ENCODE data around the gene NECTIN1.

Gene NECTIN1

DNA sequence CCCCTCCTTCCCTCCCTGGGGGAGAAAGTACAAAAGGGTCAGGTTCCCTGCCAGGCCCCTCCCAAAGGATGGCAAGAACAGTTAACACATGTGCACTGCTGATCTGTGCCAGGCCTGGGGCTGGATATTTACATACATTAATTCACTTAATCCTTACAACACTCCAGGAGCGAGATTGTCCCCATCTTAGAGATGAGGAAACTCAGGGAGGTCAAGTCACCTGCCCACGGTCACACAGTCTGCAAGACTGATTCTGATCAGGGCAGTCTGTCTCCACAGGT is 36.5 kb downstream of the NECTIN1 start:
- no peak for DNase-seq (ENCODE audit: low read depth in 2 of 2)

DNA sequence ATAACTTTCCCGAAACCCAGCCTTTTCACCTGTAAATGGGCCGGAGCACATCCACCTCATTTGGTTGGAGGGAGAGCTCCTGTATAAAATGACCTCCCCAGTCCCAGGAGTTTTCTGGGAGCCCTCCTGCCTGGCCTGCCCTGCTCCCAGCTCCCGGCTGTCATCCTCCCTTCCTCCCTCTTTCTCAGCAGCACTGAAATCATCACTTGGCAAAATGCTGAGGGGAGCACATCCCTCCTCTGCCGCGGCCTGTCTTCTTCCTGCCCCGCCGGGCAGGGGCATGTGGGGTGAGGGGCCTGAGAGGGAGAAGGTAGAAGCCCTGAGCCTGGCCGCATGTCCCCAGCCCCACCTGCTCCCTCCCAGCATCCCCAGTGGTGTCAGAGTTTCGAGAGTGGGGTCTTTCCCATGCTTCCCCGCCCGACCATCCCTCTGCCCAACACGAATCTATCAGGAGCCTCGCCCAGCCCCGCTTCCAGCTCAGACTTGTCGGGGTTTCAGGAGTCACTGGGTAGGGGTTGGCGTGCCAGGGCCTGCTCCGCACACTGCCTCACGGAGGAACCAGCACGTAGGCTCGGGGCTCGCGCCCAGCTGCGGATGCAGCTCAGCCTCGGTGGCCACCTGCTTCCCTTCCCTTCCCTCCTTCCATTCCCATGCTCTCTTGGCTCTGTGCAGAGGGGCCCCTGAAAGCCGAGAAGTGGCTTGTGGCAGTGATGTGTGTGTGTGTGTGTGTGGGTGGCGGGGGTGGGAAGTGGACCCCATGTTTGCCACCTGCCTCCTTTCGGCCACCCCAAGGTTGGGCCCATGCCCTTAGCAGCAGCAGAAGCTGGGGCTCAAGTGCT is 37.1 kb downstream of the NECTIN1 start:
- no peak for DNase-seq (ENCODE audit: low read depth in 2 of 2)

DNA sequence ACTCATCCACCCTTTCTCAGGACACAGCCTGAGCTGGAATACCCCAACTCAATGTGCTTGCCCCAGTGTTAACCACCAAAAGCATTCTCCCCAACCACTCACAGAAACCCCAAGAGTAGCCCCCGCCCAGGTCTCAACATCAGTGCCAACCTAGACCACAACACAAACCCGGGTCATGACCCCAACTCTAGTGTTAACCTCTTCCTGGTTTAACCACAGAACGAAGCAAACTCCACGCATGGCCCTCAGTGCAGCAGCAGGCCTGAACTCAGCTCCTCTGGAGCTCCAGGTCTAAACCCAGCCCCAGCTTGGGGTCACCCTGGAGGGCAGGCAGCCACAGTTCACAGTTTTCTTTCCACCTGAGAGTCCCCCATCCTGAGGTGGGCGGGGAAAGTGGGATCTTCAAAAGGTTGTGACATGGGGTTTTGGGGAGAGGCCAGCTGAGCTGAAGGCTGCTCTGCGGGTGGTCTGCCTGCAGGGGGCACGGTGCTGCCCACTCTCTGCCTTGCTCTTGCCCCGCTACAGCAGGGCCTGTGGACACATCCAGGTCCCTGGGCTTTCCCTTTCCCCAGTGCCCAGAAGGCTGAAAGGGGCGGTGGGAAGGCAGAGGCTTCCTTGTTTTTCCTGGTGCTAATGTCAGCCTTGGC is 37.9 kb downstream of the NECTIN1 start:
- no peak for DNase-seq (ENCODE audit: low read depth in 2 of 2)

DNA sequence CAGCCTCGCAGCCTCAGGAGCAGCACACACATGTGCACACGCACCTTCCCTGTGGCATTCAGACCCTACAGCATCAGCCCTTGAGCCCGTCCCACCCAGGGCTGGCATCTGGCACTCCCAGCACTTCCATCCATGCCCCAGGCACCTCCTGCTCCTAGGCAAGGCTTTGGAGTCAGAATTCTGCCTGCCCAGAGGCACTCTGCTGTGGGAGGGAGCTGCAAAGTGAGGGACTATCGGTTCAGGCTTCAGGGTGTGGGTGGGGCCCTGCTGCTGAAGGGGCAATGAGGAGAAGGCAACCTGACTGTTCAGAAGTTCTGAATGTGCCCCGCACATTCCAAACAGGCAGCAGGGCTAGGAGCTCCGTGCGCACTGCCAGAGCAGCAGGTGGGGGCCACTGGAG is 39.7 kb downstream of the NECTIN1 start:
- no peak for DNase-seq (ENCODE audit: low read depth in 2 of 2)

DNA sequence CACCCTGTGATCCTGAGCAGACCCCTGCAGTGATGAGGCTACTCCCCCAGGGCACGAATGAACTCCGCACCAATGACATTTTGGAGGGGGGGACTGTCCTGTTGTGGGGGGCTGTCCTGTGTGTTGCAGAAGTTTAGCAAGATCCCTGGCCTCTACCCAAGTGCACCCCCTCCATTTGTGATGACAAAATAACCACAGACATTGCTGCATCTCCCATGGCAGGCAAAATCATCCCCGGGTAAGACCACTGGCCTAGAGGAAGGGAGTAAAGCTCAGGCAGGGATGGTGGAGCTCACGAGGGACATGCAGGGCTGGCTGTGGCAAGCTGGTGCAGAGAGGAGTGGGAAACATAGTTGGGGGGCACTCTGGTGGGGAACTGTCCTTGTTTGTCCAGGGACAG is 40.6 kb downstream of the NECTIN1 start:
- no peak for DNase-seq (ENCODE audit: low read depth in 2 of 2)

DNA sequence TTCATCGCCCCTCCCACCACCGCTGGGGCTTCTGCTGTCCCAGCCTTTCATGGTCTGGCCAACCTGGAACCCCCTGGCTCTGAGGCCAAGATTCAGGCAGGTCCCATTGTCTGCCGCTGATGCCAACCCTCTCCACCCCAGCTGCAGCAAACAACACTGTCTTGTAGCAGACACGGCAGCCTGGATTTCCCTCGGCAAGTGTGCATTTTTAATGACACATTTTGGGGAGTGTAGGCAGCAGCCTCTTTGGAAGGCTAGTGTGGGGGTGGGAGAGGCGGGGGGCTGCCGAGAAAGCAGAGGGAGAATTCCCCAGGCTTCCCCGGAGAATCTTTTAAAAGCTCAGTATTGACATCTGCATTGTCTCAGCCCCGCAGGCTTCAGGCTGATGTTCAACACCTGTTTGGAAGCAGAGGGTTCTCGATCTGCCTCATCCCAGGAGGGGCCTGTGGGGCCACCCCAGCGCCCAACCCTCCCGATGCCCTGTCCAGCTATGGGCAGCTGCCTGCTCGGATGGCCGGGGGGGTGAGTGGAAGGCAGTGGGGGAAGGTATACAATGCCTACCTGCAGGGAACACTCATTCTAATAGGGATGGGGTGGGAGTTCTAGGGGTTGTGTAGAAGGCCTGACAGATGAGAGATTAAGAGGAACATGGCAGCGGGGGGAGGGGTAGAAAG is 41.5 kb downstream of the NECTIN1 start:
- DNase-seq (ENCODE audit: low read depth in 2 of 2), result no peak

DNA sequence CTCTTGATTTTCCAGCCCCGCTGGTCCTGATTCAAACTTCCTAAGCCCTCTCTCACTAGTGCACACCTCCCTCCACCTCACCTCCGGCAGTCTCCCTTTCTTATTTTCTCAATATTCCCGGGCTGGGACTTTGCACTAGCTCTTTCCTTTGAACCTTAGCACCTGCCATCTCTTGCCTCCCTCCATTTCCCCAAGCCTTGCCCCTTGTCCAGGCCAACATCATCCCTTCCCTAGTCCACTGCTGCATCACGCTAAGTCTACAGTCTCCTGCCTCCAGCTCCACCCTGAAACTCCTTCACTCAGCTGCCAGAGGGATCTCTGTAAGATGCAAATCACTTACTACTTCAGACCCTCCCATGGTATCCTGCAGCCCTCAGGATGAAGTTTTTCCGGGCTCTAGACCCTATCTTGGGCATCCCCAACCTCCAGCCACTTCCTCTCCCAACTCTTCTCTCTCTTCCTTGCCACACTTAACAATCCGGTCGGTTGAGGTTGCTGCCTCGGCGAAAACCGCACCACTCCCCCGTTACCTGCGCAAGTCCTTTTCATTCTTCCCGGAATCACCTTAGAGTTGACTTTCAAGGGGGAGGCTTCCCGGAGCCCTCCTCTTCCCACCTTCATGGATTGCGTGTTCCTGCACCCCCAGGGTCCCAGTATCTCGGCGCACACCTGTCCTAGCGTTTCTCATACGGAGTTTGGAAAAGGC is 42.7 kb downstream of the NECTIN1 start:
- no peak for DNase-seq (ENCODE audit: low read depth in 2 of 2)

DNA sequence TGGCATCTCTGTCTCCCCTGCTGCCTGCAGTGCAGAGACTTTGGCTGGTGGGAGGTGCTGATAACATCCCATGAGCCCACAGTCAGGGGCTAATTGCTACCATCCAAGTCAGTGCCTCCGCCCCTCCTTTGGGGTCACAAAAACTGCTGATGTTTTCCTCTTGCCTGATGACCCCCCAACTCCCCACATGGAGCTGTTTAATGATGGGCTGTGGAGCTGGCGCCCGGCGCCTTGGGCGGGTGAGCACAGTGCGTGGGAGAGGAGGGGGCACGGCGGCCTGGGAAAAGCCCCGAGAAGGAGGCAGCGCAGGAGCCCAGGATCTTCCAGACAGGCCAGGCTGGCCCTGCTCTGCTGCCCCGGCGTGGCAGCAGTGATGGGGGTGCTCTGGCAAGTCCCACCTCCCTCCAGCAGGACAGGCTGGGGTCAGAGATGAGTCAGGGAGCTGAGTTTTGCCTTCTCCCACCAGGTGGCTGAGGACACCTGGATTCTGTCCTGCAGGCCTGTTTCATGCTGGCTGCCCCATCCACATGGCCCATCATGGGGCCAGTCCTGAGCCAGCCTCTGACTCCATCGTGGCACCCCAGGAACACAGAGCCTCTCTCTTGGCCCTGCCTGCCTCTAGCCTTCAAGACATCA is 43.8 kb downstream of the NECTIN1 start:
- no peak for DNase-seq (ENCODE audit: low read depth in 2 of 2)

DNA sequence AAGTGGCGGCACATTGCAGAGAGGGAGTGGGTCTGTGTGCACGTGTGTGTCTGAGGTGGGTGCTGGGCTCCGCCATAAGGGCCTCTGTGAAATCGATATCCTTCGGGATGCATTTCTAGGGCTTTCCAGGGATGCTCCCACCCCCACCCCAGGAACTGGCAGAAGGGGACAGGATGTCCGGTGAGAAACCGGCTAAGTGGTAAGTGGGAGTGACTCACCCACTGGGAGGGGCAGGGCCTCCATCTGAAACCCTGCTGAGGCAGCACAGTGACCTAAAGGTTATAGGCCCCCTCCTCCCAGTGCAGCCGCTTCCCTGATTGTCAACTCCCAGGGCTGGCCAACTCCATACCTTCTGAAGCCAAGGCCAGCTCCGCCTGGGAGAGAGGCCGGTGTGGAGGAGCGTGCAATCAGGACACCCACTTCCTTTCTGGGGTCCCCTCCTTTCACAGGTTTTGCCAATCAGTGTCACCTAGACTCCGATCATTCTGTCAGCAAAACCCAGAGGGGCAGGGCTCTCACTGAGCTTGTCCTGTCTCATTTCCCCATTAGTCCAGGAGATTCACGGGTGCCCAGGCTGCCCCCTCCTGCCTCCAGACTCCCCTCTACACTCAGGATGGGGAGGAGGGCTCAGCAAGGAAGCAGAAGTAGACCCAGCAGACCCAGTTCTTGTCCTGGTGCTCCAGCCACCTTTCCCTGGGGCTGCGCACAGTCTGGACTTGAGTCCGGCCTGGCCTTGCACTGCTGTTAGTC is 44.5 kb downstream of the NECTIN1 start:
- no peak for DNase-seq (ENCODE audit: low read depth in 2 of 2)

DNA sequence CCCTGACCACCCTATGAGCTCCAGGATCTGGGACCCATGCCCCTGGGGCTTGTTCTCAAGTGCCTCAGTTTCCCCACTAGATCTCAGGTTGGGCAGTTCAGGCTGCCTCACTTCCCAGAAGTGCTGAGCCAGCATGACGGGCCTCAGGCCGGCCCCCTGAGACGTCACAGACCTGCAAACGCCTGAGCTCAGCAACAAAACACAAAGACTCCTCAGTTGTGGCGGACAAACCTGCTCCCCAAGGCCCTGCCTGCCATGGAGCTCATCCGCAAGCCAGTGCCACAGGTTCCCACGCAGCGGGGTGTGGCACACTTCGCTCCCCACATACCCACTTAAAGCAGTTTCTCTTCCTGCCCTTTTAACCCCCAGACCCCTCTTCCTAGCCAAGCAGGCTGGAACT is 45.2 kb downstream of the NECTIN1 start:
- DNase-seq (ENCODE audit: low read depth in 2 of 2), result no peak

DNA sequence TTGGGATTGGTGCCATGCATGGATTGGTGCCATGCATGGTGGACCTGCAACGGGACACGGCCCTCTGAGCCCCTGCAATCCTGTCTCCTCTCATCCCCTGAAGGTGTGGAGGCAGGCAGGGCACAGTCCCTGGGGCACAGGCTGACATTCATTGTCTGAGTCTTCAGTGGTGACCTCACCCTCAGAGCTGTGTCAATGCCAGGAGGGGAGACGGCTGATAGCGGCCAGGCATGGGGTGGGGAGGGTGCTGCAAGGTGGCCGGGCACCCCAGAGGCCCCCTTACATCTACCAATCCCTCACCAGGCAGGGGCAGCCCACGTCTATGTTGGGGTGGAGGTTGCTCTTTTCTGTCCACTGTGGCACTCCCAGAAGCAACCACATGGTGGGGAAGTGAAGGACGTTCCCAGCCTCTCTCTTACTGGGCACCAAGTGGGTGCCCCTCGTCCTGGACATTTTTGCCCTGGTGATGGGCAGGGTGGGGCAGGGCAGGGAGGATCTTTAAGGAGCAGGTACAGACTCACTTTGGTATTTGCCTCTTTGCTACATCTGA is 47.6 kb downstream of the NECTIN1 start:
- no peak for DNase-seq (ENCODE audit: low read depth in 2 of 2)

DNA sequence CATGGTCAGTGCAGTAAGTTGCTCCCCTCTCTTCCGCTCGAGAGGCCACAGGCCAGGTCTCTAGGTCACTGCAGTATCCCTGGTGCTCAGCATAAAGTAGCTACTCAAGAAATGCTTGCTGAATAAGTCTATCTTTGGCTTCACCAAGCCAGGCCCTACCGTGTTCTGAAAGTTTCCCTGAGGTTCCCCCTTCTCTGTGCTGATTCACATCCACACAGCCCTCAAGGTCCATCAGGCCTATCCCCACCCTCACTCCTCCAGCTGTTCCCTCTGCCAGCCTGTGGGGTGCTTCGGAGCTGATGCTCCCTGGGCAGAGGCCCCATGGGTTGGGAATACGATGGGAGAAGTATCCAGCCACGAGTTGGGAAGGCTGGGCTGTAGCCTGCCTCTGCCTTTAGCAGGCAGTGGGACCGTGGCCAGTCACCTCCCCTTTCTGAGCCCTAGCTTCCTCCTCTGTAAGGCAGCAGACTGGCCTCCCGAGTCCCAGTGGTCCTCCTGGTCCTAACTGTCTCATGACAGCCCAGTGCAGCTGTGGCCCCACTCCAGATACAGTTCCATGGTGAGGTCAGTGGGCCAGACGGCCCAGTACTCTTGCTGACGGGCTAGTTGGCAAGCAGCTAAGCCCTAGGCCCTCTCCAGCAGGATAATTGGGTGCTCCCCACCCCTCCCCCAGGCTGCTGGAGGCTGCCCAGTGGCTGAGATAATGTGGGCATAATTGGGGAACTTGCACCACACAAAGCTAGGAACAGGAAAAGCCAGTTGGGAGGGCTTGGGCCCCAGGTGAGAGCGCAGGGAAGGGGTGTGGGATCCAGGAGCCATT is 48.2 kb downstream of the NECTIN1 start:
- DNase-seq (ENCODE audit: low read depth in 2 of 2), result no peak

DNA sequence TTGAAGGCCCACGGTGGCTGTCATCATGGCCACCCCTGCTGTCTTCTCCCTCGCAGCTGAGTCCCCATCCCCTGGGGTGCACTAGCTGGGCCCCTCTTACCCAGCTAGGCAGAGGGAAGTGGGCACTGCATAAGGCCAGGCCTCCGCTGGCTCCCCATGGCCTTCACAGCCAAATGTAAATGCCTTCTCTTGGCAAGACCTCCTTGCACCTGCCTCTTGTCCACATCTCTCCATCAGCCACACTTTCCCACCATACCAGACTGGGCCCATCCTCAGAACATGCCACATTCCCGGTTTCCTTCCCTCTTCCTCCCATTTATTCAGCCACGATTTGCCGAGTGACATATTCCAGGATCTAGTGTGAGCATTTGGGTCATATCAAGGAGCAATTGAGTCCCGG is 49.7 kb downstream of the NECTIN1 start:
- no peak for DNase-seq (ENCODE audit: low read depth in 2 of 2)

DNA sequence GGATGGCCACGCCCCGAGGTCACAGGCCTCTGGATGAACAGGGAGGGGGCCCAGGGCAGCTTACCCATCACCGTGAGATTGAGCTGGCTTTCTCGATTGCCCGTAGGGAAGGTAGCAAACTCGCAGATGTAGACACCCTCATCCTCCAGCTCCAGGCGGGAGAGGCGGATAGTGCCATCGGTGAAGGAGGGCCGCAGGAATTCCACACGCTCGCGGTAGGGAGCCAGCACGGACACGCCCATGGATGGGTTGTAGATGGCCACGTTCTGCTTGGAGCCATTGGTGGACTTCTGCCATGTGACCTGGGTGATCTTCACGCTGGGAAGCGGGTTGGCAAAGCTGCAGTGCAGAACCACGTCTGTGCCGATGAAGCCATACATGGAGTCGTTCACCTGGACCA is 50.6 kb downstream of the NECTIN1 start:
- DNase-seq (ENCODE audit: low read depth in 2 of 2), result no peak

DNA sequence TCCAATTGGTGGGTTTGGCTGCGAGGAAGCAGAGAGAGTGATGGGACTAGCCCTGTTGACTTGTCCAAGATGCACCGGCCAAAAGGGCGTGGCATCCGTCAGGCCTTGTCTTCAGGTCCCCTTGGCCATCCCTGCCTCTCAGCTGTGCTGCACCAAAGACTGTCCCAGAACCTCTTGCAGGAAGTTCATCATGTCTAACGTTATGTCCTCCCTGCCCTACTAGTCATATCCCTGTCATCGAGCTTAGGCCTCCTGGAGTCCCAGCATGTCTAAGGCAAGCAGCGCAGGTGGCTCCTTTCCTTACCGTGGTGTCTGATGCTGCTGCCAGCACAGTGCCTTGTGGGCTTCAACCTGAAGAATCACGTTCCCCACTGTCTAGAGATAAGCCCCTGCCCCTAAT is 51.2 kb downstream of the NECTIN1 start:
- no peak for DNase-seq (ENCODE audit: low read depth in 2 of 2)

DNA sequence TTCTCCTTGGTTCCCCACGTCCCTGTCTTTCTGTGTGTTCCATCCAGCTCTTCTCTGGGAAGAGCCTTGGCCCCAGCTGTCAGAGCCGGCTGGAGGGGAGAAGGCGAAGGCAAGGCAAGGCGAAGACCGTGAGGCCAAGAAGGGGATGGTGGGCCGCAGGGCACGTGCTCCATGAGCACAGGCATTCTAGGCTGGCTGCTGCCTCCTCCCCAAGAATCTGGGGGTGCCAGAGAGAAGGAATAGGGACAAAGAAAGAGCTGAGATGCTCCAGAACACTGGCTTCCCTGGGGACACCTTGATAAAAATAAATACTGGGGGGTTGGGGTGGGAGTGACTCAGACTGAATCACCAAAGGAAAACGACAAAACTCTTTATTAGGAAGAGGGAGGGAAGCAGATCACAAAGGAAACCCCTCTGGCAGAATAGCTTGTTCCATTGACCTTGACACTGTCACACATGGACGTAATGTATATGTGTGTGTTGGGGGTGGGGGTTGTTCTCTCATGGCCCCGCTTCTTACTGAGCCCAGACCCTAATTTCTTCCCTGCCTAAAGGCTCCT is 52.5 kb downstream of the NECTIN1 start:
- no peak for DNase-seq (ENCODE audit: low read depth in 2 of 2)

DNA sequence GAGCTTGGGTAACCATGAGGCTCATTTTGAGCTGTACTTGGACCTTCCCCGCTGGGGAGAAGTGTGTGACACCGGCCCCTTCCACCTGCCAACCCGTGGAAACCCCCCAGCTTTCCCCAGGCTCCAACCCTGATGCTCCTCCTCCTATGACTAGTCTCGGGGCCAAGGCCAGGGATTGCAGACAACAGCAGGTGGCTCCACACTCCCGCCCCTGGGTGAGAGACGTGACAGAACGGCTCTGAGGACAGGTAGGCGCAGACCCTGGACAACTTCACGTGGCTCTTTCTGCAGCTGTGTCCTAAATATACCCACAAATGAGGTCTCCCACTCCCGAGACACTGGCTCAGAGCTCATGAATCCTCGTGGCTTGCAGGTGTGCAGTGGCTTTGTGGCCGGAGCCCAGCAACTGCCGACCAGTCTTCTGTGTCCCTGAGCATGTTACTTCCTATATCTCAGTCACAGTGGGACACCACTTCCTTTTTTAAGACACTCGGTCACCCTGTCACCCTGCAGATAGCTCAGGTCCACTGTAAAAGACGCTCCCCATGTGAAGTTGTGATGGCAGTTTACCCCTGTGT is 55.2 kb downstream of the NECTIN1 start:
- peak; percentile 12 to 26 for DNase-seq (ENCODE audit: low read depth in 2 of 2)

DNA sequence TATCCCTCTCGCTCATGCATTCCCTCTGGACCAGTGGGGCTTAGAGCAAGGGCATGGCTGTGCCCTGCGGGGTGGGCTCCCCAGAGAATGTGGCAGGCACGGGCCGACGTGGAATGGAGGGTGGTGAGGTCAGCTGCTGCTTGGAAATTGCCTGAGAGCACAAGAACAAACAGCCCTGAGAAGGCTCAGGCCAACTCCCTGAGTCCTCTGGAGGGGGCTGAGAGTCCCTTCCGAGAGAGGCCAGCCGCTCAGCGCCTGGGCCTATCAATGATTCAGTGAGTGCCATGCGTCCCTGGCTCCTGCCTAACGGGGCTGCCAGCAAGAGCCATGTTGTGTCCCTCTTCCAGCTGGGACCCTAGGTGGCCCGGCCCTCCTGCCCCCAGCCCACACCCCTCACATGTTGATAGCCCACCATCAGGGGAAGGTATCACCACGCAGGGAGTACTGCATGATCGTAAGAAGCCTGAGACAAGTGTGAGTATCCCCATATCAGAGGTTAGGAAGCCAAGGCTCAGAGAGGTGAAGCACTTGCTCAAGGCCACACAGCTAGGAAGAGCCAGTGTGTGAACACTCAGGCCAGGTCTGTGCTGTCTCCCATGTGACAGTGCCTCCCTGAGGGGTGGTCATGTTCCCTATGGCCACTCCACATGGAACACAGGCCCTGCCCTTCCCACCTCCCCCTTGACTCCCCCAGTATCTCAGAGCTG is 55.8 kb downstream of the NECTIN1 start:
- no peak for DNase-seq (ENCODE audit: low read depth in 2 of 2)

DNA sequence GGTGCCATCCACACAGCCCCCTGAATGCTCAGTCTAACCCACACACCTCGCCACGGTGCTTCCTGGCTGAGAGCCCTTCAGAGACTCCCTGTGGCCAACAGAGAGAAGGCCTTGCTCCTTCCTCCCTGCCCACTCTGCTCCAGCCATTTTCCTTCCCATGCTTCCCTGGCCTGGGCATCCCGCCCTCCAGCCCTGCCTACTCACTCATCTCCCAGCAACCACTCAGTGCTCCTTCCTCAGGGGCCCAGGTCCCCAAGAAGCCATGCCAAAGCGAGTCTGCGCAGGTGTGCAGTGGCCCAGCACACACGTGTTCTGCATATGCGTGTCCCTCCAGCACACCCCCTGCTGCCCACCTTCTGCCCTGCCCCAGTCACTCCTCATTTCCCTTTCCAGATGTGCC is 56.4 kb downstream of the NECTIN1 start:
- no peak for DNase-seq (ENCODE audit: low read depth in 2 of 2)

Measured in stimulated activated CD4-positive, alpha-beta T cell treated with anti-CD3 and anti-CD28 coated beads, Interleukin-15, amount 100 ng/mL, for 48 hours (primary cell).